Type B pancreatic cell (in vitro differentiated cells): ENCODE measurements around the gene WFDC9. TPM values are rescaled to one million over a fixed set of nuclear protein-coding genes. Genes with fewer than 3 reads are reported as not detected.

Experiments
- DNase-seq: peaks from one replicate; pipeline ENCODE4 v3.0.0; 2021; ENCODE audit warnings: mixed read lengths; ENCODE audit not compliant: unreplicated experiment; ENCODE audit errors: extremely low spot score
- H3K27ac Mint-ChIP-seq: 2 replicates; pipeline ENCODE4 v1.8.0; 2021; ENCODE audit warnings: mild to moderate bottlenecking, mixed read lengths
- H3K27me3 Mint-ChIP-seq: 2 replicates; pipeline ENCODE4 v1.8.0; 2021; ENCODE audit warnings: mixed read lengths
- H3K36me3 Mint-ChIP-seq: 2 replicates; pipeline ENCODE4 v1.8.0; 2021; ENCODE audit warnings: mixed read lengths
- H3K4me1 Mint-ChIP-seq: one replicate; pipeline ENCODE4 v1.8.0; 2021; ENCODE audit warnings: mixed read lengths; ENCODE audit not compliant: unreplicated experiment
- H3K4me3 Mint-ChIP-seq: 2 replicates; pipeline ENCODE4 v1.8.0; 2021; ENCODE audit warnings: mild to moderate bottlenecking, mixed read lengths
- H3K9me3 Mint-ChIP-seq: 2 replicates; pipeline ENCODE4 v1.8.0; 2021; ENCODE audit warnings: mixed read lengths
- CTCF ChIP-seq: fragments of 200-600 bp; sonication (generic); conservative IDR thresholded peaks from 2 replicates; pipeline ENCODE4 v1.5.0; 2021; ENCODE audit warnings: antibody characterized with exemption, mild to moderate bottlenecking
- total RNA-seq: library from RNA; stranded (reverse); gene quantifications from 2 replicates; pipeline ENCODE4 v1.2.1, GENCODE V29; 2021; ENCODE audit warnings: low replicate concordance

Gene WFDC9
- total RNA-seq, 1 donor from 2014 or later, result not detected

DNA sequence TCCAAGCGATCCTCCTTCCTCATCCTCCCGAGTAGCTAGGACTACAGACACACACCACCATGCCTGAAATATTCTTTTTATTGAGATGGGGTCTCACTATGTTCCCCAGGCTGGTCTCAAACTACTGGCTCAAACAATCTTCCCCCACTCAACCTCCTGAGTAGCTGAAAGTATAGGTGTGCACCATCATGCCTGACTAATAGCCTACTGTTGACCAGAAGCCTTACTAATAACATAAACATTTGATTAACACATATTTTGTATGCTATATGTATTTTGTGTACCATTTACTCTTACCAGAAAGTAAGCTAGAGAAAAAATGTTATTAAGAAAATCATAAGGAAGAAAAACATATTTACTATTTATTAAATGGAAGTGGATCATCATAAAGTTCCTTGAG, 13.5 kb downstream of the WFDC9 start:
- Mint-ChIP-seq H3K27me3 (peaks cover 13% of the 10 kb centered on the region), H3K27ac (no peak overlapping the region), H3K9me3 (no peaks in the 10 kb centered on the region), H3K36me3 (no peaks in the 10 kb centered on the region), H3K4me1 (no peaks in the 10 kb centered on the region), H3K4me3 (no peak overlapping the region)
- no peak for DNase-seq
- TF ChIP-seq CTCF, result no peak

DNA sequence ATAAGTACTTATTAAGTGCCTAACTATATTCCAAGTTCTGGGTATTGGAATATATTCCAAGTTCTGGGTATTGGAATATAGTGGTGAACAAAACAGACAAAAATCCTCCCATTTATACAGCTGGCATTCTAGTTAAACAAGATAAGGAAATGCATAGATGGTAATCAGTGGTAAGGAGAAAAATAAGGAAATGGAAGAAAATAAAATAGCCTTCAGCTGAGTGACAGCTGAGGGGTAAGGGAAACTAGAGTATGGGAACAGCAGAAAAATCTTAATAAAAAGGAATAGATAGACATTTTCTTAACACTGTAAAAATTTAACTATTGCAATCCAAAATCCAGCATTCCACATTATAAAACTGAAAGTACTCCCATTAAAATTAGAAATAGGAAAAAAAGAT, 18.8 kb downstream of the WFDC9 start:
- Mint-ChIP-seq H3K36me3 (no peaks in the 10 kb centered on the region), H3K4me3 (no peak overlapping the region), H3K9me3 (peaks cover 9% of the 10 kb centered on the region), H3K27ac (no peak overlapping the region), H3K4me1 (no peaks in the 10 kb centered on the region), H3K27me3 (peaks cover 15% of the 10 kb centered on the region)
- DNase-seq, result no peak
- no peak for TF ChIP-seq CTCF

GRCh38 chr20:45611054-45611453, 20.0 kb downstream of the WFDC9 start:
- DNase-seq, result no peak
- H3K36me3 Mint-ChIP-seq, result no peaks in the 10 kb centered on the region
- peaks cover 15% of the 10 kb centered on the region for H3K27me3 Mint-ChIP-seq
- H3K9me3 Mint-ChIP-seq, result peaks cover 9% of the 10 kb centered on the region
- H3K27ac Mint-ChIP-seq, result no peak overlapping the region
- no peaks in the 10 kb centered on the region for H3K4me1 Mint-ChIP-seq
- no peak overlapping the region for H3K4me3 Mint-ChIP-seq
- TF ChIP-seq CTCF, result no peak

- no peak for TF ChIP-seq CTCF
- H3K27ac Mint-ChIP-seq, result no peak overlapping the region
- no peak for DNase-seq
- H3K4me3 Mint-ChIP-seq, result no peak overlapping the region
- peaks cover 11% of the 10 kb centered on the region for H3K27me3 Mint-ChIP-seq
- H3K36me3 Mint-ChIP-seq, result no peaks in the 10 kb centered on the region
- no peaks in the 10 kb centered on the region for H3K4me1 Mint-ChIP-seq
- peaks cover 14% of the 10 kb centered on the region for H3K9me3 Mint-ChIP-seq
Observed at GRCh38 chr20:45607810-45608209, 23.3 kb downstream of the WFDC9 start.

- no peak overlapping the region for H3K27ac Mint-ChIP-seq
- no peak overlapping the region for H3K4me3 Mint-ChIP-seq
- no peaks in the 10 kb centered on the region for H3K36me3 Mint-ChIP-seq
Observed at GRCh38 chr20:45595235-45595634, 35.8 kb downstream of the WFDC9 start.

More at GRCh38 chr20:45595235-45595634, 35.8 kb downstream of the WFDC9 start:
- H3K9me3 Mint-ChIP-seq, result no peaks in the 10 kb centered on the region
- no peak for DNase-seq
- H3K4me1 Mint-ChIP-seq, result no peaks in the 10 kb centered on the region
- H3K27me3 Mint-ChIP-seq, result peaks cover 44% of the 10 kb centered on the region
- no peak for TF ChIP-seq CTCF
